H1 (cell line): ENCODE results near the gene ACTN4. TPM values are rescaled to one million over a fixed set of nuclear protein-coding genes. Genes with fewer than 3 reads are reported as not detected.
A peak's percentile ranks its signal among the peaks of the same experiment; 100 is the strongest.

Source experiments
- CTCF ChIA-PET: fragments of 300-600 bp; sonication (Branson Sonifier 250); formaldehyde crosslinking; loops from one replicate; lab custom pipeline; 2021; ENCODE audit not compliant: partially characterized antibody; lab: Charles Lee
- POLR2A ChIA-PET: fragments of 300-600 bp; sonication (Branson Sonifier 250); formaldehyde crosslinking; loops from one replicate; lab custom pipeline; 2021; ENCODE audit warnings: inconsistent platforms; ENCODE audit not compliant: partially characterized antibody; lab: Charles Lee
- DNase-seq, 2 experiments: peaks; one replicate each; pipeline versions ENCODE4 v3.0.0 to v3.0.0-alpha.2; 2010 to 2022; ENCODE audit warnings: low spot score in 2 of 2, low read depth in 1 of 2, mixed read lengths in 1 of 2
- FAIRE-seq: peaks from 2 replicates; lab custom pipeline; 2011; peaks lifted over from hg19 to GRCh38; lab: Jason Lieb, UNC
- H2AFZ ChIP-seq: 2 replicates; pipeline ENCODE4 v1.8.1; 2012; ENCODE audit warnings: low read length, inconsistent platforms
- H2AK5ac ChIP-seq: 2 replicates; pipeline ENCODE4 v1.6.1; 2013; ENCODE audit warnings: low read depth, low read length
- H2BK120ac ChIP-seq: replicated peaks from 2 replicates; pipeline ENCODE3; 2013; ENCODE audit warnings: low read depth, low read length, inconsistent platforms
- H2BK12ac ChIP-seq: 2 replicates; pipeline ENCODE4 v1.6.1; 2013; ENCODE audit warnings: low read depth, low read length
- H2BK15ac ChIP-seq: 2 replicates; pipeline ENCODE4 v1.6.1; 2013; ENCODE audit warnings: low read length
- H2BK20ac ChIP-seq: 2 replicates; pipeline ENCODE4 v1.6.1; 2013; ENCODE audit warnings: low read length
- H2BK5ac ChIP-seq: 2 replicates; pipeline ENCODE4 v1.6.1; 2013; ENCODE audit warnings: low read depth, low read length
- H3K14ac ChIP-seq: 2 replicates; pipeline ENCODE4 v1.6.1; 2013; ENCODE audit warnings: inconsistent platforms; ENCODE audit not compliant: insufficient read length
- H3K18ac ChIP-seq: 2 replicates; pipeline ENCODE4 v1.6.1; 2013; ENCODE audit warnings: low read length; ENCODE audit errors: extremely low read depth
- H3K23ac ChIP-seq: 2 replicates; pipeline ENCODE4 v1.6.1; 2013; ENCODE audit warnings: inconsistent platforms; ENCODE audit not compliant: insufficient read length
- H3K23me2 ChIP-seq: 2 replicates; pipeline ENCODE4 v1.6.1; 2013; ENCODE audit warnings: low read depth, low read length
- H3K27ac ChIP-seq: 2 replicates; pipeline ENCODE4 v1.6.1; 2011; ENCODE audit warnings: low read depth, low read length, inconsistent platforms
- H3K27me3 ChIP-seq, 4 experiments: replicated peaks in 1 of 4; 1 replicate in 1 of 4; 2 replicates in 3 of 4; pipeline versions ENCODE4 v1.6.1 to v1.8.1; 2011 to 2013; ENCODE audit warnings: low read length in 3 of 4, mild to moderate bottlenecking in 3 of 4, inconsistent platforms in 2 of 4, mixed read lengths in 2 of 4, moderate library complexity in 1 of 4; ENCODE audit not compliant: control insufficient read depth in 3 of 4, insufficient read depth in 3 of 4; ENCODE audit errors: extremely low read depth in 1 of 4
- H3K36me3 ChIP-seq, 4 experiments: 2 replicates each; pipeline versions ENCODE4 v1.6.1 to v1.8.1; 2011 to 2013; ENCODE audit warnings: mild to moderate bottlenecking in 4 of 4, low read length in 3 of 4, moderate library complexity in 2 of 4, control low read depth in 1 of 4, inconsistent platforms in 1 of 4; ENCODE audit not compliant: insufficient read depth in 4 of 4, control insufficient read depth in 2 of 4
- H3K4ac ChIP-seq: replicated peaks from 2 replicates; pipeline ENCODE3; 2013; ENCODE audit warnings: low read length, low read depth, mixed read lengths, inconsistent platforms; ENCODE audit not compliant: insufficient read length
- H3K4me1 ChIP-seq, 4 experiments: replicated peaks in 1 of 4; 1 replicate in 1 of 4; 2 replicates in 3 of 4; pipeline versions ENCODE4 v1.6.1 to v1.8.1; 2011 to 2013; ENCODE audit warnings: low read length in 3 of 4, inconsistent platforms in 2 of 4, mixed read lengths in 1 of 4; ENCODE audit not compliant: insufficient read depth in 4 of 4, control insufficient read depth in 3 of 4
- H3K4me2 ChIP-seq, 2 experiments: 2 replicates each; pipeline versions ENCODE4 v1.6.1 to v1.8.1; 2011 to 2013; ENCODE audit warnings: low read depth in 2 of 2, low read length in 2 of 2, control low read depth in 1 of 2, inconsistent platforms in 1 of 2, mild to moderate bottlenecking in 1 of 2; ENCODE audit not compliant: insufficient read depth in 1 of 2
- H3K4me3 ChIP-seq, 4 experiments: fragments of 200-600, 300-600 bp in 1 of 4; sonication (generic), shearing (Covaris generic), sonication (Bioruptor Twin) in 1 of 4; 2 replicates each; pipeline versions ENCODE4 v1.5.1 to v1.8.1; 2011 to 2016; ENCODE audit warnings: low read length in 4 of 4, low read depth in 3 of 4, control low read depth in 2 of 4, inconsistent platforms in 2 of 4, mild to moderate bottlenecking in 2 of 4, mixed read lengths in 1 of 4, moderate library complexity in 1 of 4; ENCODE audit not compliant: insufficient read depth in 2 of 4; ENCODE audit errors: extremely low read depth in 1 of 4
- H3K56ac ChIP-seq: replicated peaks from 2 replicates; pipeline ENCODE3; 2013; ENCODE audit warnings: low read depth, mild to moderate bottlenecking, mixed read lengths, low read length, inconsistent platforms; ENCODE audit not compliant: insufficient read length
- H3K79me1 ChIP-seq: 2 replicates; pipeline ENCODE4 v1.6.1; 2013; ENCODE audit warnings: low read depth, low read length, control low read depth
- H3K79me2 ChIP-seq, 2 experiments: 2 replicates each; pipeline versions ENCODE4 v1.6.1 to v1.8.1; 2012 to 2013; ENCODE audit warnings: low read length in 2 of 2, mild to moderate bottlenecking in 2 of 2, inconsistent platforms in 1 of 2; ENCODE audit not compliant: insufficient read depth in 2 of 2, control insufficient read depth in 1 of 2
- H3K9ac ChIP-seq, 4 experiments: replicated peaks in 1 of 4; 1 replicate in 1 of 4; 2 replicates in 3 of 4; pipeline versions ENCODE4 v1.6.1 to v1.8.1; 2011 to 2013; ENCODE audit warnings: low read depth in 3 of 4, low read length in 3 of 4, control low read depth in 2 of 4, mild to moderate bottlenecking in 2 of 4, moderate library complexity in 2 of 4, inconsistent platforms in 1 of 4; ENCODE audit errors: extremely low read depth in 1 of 4
- H3K9me3 ChIP-seq, 2 experiments: 2 replicates each; pipeline versions ENCODE4 v1.6.1 to v1.8.1; 2012 to 2013; ENCODE audit warnings: mild to moderate bottlenecking in 2 of 2, moderate library complexity in 2 of 2, control low read depth in 1 of 2, inconsistent platforms in 1 of 2, low read depth in 1 of 2, low read length in 1 of 2, mixed read lengths in 1 of 2; ENCODE audit not compliant: insufficient read depth in 2 of 2
- H4K20me1 ChIP-seq, 2 experiments: replicated peaks in 1 of 2; 2 replicates each; pipeline versions ENCODE3 to v1.8.1; 2011 to 2013; ENCODE audit warnings: inconsistent platforms in 2 of 2, low read length in 2 of 2, mild to moderate bottlenecking in 1 of 2; ENCODE audit not compliant: insufficient read depth in 2 of 2, control insufficient read depth in 1 of 2
- H4K5ac ChIP-seq: 2 replicates; pipeline ENCODE4 v1.6.1; 2013; ENCODE audit warnings: low read length, low read depth, mixed read lengths, inconsistent platforms; ENCODE audit not compliant: insufficient read length
- H4K8ac ChIP-seq: 2 replicates; pipeline ENCODE4 v1.8.0; 2013; ENCODE audit warnings: mild to moderate bottlenecking, moderate library complexity, low read length, inconsistent platforms; ENCODE audit not compliant: insufficient read depth; ENCODE audit errors: extremely low read depth
- H4K91ac ChIP-seq: replicated peaks from 2 replicates; pipeline ENCODE3; 2013; ENCODE audit warnings: low read length, mixed read lengths, inconsistent platforms; ENCODE audit not compliant: insufficient read length
- TAF1 ChIP-seq: IDR thresholded peaks from 2 replicates; pipeline ENCODE4 v1.6.1; 2011; ENCODE audit warnings: mild to moderate bottlenecking, low read depth, low read length
- TEAD4 ChIP-seq: IDR thresholded peaks from 2 replicates; pipeline ENCODE4 v1.6.1; 2012; ENCODE audit warnings: low read depth, low read length, inconsistent platforms, mixed read lengths
- WGBS, 2 experiments: shearing (Covaris generic) in 1 of 2; methylation state at CpG; one replicate each; pipeline versions ENCODE4 v1.1.6 to v1.1.7; 2013 to 2015; ENCODE audit warnings: low lambda C conversion rate in 2 of 2, mixed read lengths in 2 of 2, inconsistent platforms in 1 of 2, low coverage in 1 of 2, missing lambda C conversion rate in 1 of 2; ENCODE audit not compliant: insufficient replicate concordance in 2 of 2, insufficient coverage in 1 of 2, insufficient read length in 1 of 2; ENCODE audit errors: extremely low coverage in 1 of 2, missing lambda C conversion rate in 1 of 2; 5-methylcytosine and 5-hydroxymethylcytosine counted together
- polyA plus RNA-seq, 7 experiments: library from polyadenylated mRNA; depleted of rRNA in 3 of 7; stranded (reverse) in 5 of 7; unstranded in 2 of 7; fragments of >200 nt in 5 of 7; fragments of 200-250 nt in 2 of 7; gene quantifications; 1 replicate in 5 of 7; 2 replicates in 1 of 7; 4 replicates in 1 of 7; pipeline versions ENCODE4 v1.2.1 to v1.2.3, GENCODE V29; 2011 to 2013; ENCODE audit warnings: missing spikeins in 2 of 7, mixed read lengths in 2 of 7
- total RNA-seq: library from RNA; stranded (reverse); fragmentation: NEBNext Ultra II Directional; extraction: Animal tissue kit (Norgen Biotek cat#: 25700); gene quantifications from 2 replicates; pipeline ENCODE4 v1.2.1, GENCODE V29; 2021
- TF ChIP-seq, protein P1 (sequence below), 3 experiments: IDR thresholded peaks; 1 replicate in 2 of 3; 2 replicates in 1 of 3; pipeline versions ENCODE4 v1.5.1 to v1.6.1; 2011; ENCODE audit warnings: low read length in 3 of 3, mild to moderate bottlenecking in 3 of 3, inconsistent platforms in 2 of 3, low read depth in 1 of 3, moderate library complexity in 1 of 3; ENCODE audit not compliant: insufficient read depth in 1 of 3; ENCODE audit errors: control extremely low read depth in 1 of 3

The ACTN4 gene
- total and polyA plus RNA-seq, 2 of the 8 experiments (the other 6 are each of a cell fraction or from before 2014, with no cell fraction given) = 211 to 520 TPM

DNA sequence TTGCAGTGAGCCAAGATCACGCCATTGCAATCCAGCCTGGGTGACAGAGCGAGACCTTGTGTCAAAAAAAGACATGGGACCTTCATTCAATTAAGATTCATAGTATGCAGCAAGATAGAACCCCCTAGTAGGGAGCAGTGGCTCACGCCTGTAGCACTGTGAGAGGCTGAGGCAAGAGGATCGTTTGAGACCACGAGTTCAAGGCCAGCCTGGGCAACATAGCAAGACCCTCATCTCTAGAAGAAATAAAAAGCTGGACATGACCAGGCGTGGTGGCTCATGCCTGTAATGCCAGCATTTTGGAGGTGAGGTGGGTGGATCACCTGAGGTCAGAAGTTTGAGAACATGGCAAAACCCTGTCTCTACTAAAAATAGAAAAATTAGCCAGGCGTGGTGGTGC, 133.0 kb downstream of the ACTN4 start:
- DNase-seq = no peak
- Histone ChIP-seq H3K4me2 (no peak overlapping the region), H2AK5ac (no peak overlapping the region), H3K79me2 (no peaks in the 10 kb centered on the region), H3K4me3 (no peak overlapping the region), H2BK20ac (no peak overlapping the region), H3K36me3 (no peaks in the 10 kb centered on the region), H3K56ac (no peak overlapping the region), H3K4me1 (no peaks in the 10 kb centered on the region), H3K79me1 (no peaks in the 10 kb centered on the region), H4K91ac (no peak overlapping the region), H3K23ac (no peak overlapping the region), H4K5ac (no peak overlapping the region), H3K27me3 (no peaks in the 10 kb centered on the region), H4K20me1 (no peaks in the 10 kb centered on the region), H2BK120ac (no peak overlapping the region), H3K4ac (no peak overlapping the region), H4K8ac (peak overlapping the region; percentile 35; the same call in 1 of the 2 replicates), H2BK15ac (no peak overlapping the region), H3K23me2 (no peaks in the 10 kb centered on the region), H3K9ac (no peak overlapping the region), H2AFZ (no peak overlapping the region), H2BK12ac (no peak overlapping the region), H3K14ac (no peak overlapping the region), H3K9me3 (no peaks in the 10 kb centered on the region), H3K18ac (no peak overlapping the region), H3K27ac (no peak overlapping the region), H2BK5ac (no peak overlapping the region)
- WGBS, 2 experiments = 88% methylated on average over 7 of the region's 7 CpGs; no CpG with 5 or more reads in 1 of the 2 experiments
- no peak for FAIRE-seq
- ChIA-PET POLR2A (no interaction called here), CTCF (interaction anchor here (1.7 kb wide), 1 partner anchor 11 kb away, joined by 7 read pairs; no protein-coding TSS in a partner anchor)
- no peak for TF ChIP-seq TAF1
- TF ChIP-seq, protein P1, sequence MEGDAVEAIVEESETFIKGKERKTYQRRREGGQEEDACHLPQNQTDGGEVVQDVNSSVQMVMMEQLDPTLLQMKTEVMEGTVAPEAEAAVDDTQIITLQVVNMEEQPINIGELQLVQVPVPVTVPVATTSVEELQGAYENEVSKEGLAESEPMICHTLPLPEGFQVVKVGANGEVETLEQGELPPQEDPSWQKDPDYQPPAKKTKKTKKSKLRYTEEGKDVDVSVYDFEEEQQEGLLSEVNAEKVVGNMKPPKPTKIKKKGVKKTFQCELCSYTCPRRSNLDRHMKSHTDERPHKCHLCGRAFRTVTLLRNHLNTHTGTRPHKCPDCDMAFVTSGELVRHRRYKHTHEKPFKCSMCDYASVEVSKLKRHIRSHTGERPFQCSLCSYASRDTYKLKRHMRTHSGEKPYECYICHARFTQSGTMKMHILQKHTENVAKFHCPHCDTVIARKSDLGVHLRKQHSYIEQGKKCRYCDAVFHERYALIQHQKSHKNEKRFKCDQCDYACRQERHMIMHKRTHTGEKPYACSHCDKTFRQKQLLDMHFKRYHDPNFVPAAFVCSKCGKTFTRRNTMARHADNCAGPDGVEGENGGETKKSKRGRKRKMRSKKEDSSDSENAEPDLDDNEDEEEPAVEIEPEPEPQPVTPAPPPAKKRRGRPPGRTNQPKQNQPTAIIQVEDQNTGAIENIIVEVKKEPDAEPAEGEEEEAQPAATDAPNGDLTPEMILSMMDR (IDR thresholded peaks at IDR 0.05; ENCODE audit: control extremely low read depth in 1 of 3, insufficient read depth in 1 of 3, low read depth in 1 of 3, low read length in 3 of 3) = no peak
- no peak for TF ChIP-seq TEAD4
